ENCODE data around the gene GOLGA8S. TPM values are rescaled to one million over a fixed set of nuclear protein-coding genes. Genes with fewer than 3 reads are reported as not detected.

The GOLGA8S gene
- polyA plus RNA-seq, 1 donor from 2014 or later: not detected

GRCh38 chr15:23387621-23388190 lies 33.2 kb downstream of the GOLGA8S start:
- Histone ChIP-seq H3K27ac (ENCODE audit: low read length) (no peak overlapping the region), H3K36me3 (ENCODE audit: insufficient read depth, low read length) (no peaks in the 10 kb centered on the region), H3K9me2 (ENCODE audit: insufficient read depth, low read length) (no peaks in the 10 kb centered on the region), H3K9me3 (ENCODE audit: low read length) (no peaks in the 10 kb centered on the region), H3K4me2 (ENCODE audit: low read length) (no peak overlapping the region), H3F3A (ENCODE audit: insufficient read depth, low read length, poor library complexity, severe bottlenecking) (no peaks in the 10 kb centered on the region), H3K79me2 (replicated peaks; ENCODE audit: insufficient read depth, low read length) (no peaks in the 10 kb centered on the region), H3K4me3 (ENCODE audit: low read length) (no peak overlapping the region), H4K20me1 (ENCODE audit: insufficient read depth) (no peaks in the 10 kb centered on the region), H3K9ac (ENCODE audit: low read length) (no peak overlapping the region), H3K27me3 (ENCODE audit: insufficient read depth, low read depth, low read length) (no peaks in the 10 kb centered on the region), H2AFZ (ENCODE audit: low read depth, low read length) (no peak overlapping the region)
- no peak for TF ChIP-seq TAF1 (IDR thresholded peaks at IDR 0.05; ENCODE audit: low read depth)
- TF ChIP-seq MXI1 (conservative IDR thresholded peaks at IDR 0.05; ENCODE audit: poor library complexity, severe bottlenecking): no peak

DNA sequence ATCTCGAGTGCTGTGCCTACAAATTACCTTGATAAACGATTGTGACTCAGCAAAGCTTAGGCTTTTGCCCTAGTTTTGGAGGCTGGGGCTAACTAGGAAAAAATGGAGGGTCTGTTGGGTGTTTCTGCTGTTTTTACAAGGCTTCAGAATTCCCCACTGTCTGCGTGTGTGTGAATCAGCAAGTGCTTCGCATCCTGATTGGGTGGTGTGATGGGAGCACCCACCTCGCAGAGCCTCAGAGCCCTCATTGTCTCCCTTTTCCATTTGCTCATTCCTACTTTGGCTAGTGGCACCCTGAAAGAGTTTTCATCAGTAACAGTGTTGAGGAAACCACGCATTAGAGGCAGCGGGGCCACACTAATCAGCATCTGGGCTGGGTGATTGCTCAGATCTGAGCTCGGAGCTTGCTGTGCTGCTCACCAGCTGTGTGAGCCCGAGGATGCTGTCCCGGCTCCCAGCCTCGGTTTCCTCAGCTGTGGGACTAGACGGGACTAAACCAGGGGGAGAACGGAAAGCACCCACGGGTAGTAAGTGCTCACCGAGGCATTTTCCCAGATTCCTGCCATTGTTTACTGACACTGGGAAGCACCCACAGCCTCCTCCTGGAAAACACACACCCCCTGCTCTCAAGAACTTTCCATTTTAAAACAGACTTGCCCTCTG lies 40.6 kb downstream of the GOLGA8S start:
- H3K36me3 ChIP-seq (ENCODE audit: insufficient read depth, low read length): no peaks in the 10 kb centered on the region
- H3K9me2 ChIP-seq (ENCODE audit: insufficient read depth, low read length): no peaks in the 10 kb centered on the region
- H3K9ac ChIP-seq (ENCODE audit: low read length): no peak overlapping the region
- no peak overlapping the region for H2AFZ ChIP-seq (ENCODE audit: low read depth, low read length)
- no peak overlapping the region for H3K4me2 ChIP-seq (ENCODE audit: low read length)
- no peak overlapping the region for H3K4me3 ChIP-seq (ENCODE audit: low read length)
- TF ChIP-seq EP300 (conservative IDR thresholded peaks at IDR 0.05; ENCODE audit: poor library complexity, severe bottlenecking) (no peak), MXI1 (conservative IDR thresholded peaks at IDR 0.05; ENCODE audit: poor library complexity, severe bottlenecking) (no peak), RAD21 (conservative IDR thresholded peaks at IDR 0.05) (no peak), TAF1 (IDR thresholded peaks at IDR 0.05; ENCODE audit: low read depth) (no peak), CTCF (IDR thresholded peaks at IDR 0.05; ENCODE audit: poor library complexity, severe bottlenecking) (no peak), EZH2 (IDR thresholded peaks at IDR 0.05; ENCODE audit: borderline replicate concordance, insufficient read depth, low read length, poor library complexity, severe bottlenecking) (no peak), POLR2AphosphoS5 (IDR thresholded peaks at IDR 0.05) (no peak), SMC3 (conservative IDR thresholded peaks at IDR 0.05; ENCODE audit: poor library complexity) (no peak)
- TF ChIP-seq, protein P1, sequence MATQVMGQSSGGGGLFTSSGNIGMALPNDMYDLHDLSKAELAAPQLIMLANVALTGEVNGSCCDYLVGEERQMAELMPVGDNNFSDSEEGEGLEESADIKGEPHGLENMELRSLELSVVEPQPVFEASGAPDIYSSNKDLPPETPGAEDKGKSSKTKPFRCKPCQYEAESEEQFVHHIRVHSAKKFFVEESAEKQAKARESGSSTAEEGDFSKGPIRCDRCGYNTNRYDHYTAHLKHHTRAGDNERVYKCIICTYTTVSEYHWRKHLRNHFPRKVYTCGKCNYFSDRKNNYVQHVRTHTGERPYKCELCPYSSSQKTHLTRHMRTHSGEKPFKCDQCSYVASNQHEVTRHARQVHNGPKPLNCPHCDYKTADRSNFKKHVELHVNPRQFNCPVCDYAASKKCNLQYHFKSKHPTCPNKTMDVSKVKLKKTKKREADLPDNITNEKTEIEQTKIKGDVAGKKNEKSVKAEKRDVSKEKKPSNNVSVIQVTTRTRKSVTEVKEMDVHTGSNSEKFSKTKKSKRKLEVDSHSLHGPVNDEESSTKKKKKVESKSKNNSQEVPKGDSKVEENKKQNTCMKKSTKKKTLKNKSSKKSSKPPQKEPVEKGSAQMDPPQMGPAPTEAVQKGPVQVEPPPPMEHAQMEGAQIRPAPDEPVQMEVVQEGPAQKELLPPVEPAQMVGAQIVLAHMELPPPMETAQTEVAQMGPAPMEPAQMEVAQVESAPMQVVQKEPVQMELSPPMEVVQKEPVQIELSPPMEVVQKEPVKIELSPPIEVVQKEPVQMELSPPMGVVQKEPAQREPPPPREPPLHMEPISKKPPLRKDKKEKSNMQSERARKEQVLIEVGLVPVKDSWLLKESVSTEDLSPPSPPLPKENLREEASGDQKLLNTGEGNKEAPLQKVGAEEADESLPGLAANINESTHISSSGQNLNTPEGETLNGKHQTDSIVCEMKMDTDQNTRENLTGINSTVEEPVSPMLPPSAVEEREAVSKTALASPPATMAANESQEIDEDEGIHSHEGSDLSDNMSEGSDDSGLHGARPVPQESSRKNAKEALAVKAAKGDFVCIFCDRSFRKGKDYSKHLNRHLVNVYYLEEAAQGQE (IDR thresholded peaks at IDR 0.05; ENCODE audit: borderline replicate concordance): no peak
- H3F3A ChIP-seq (ENCODE audit: insufficient read depth, low read length, poor library complexity, severe bottlenecking): no peaks in the 10 kb centered on the region
- H3K27me3 ChIP-seq (ENCODE audit: insufficient read depth, low read depth, low read length): no peaks in the 10 kb centered on the region
- H4K20me1 ChIP-seq (ENCODE audit: insufficient read depth): no peaks in the 10 kb centered on the region
- H3K27ac ChIP-seq (ENCODE audit: low read length): no peak overlapping the region
- no peaks in the 10 kb centered on the region for H3K79me2 ChIP-seq (replicated peaks; ENCODE audit: insufficient read depth, low read length)
- H3K9me3 ChIP-seq (ENCODE audit: low read length): no peaks in the 10 kb centered on the region

Measured in neural cell (in vitro differentiated cells).